Measurements from ENCODE around the gene CLCNKB. TPM values are rescaled to one million over a fixed set of nuclear protein-coding genes. Genes with fewer than 3 reads are reported as not detected.
A peak's percentile ranks its signal among the peaks of the same experiment; 100 is the strongest.
"Not testable (repeated sequence)": the region's sequence is repeated elsewhere in the genome, so short reads cannot be mapped to it uniquely, and the experiment has no call there.

Gene CLCNKB
- total and polyA plus RNA-seq, 3 donors from 2014 or later = 2.3 to 4.2 (median 3.7) TPM

DNA sequence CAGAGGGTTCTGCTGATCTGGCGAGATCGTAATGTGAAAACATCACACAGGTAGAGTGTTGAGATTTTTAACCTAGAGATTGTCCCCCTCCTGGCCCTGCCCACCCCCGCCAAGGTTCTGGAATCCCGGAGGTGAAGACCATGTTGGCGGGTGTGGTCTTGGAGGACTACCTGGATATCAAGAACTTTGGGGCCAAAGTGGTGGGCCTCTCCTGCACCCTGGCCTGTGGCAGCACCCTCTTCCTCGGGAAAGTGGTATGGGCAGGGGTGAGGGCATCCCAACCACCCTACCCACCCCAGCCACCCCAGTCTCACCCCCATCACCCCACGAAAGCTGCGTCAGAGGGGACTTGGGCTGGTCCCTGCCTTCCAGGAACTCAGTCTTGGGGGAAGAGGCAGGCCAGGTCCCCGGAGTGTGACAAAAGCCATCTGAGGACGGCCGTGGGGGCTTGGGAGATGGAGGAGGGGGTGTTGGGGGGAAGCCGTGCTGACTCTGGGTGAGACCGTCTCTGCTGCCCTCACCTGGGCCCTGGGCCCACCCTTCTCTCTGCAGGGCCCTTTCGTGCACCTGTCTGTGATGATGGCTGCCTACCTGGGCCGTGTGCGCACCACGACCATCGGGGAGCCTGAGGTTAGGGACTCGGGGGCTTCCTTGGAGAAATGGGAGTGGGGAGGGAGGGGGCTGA lies 4.4 kb downstream of the CLCNKB start:
- Histone ChIP-seq H3K4me1 (peaks cover 10% of the 10 kb centered on the region), H3K9me3 (no peaks in the 10 kb centered on the region), H3K27me3 (no peaks in the 10 kb centered on the region), H3K36me3 (ENCODE audit: low read depth, missing control alignments) (no peaks in the 10 kb centered on the region), H3K4me3 (no peak overlapping the region), H3K27ac (no peak overlapping the region)
- intact Hi-C loops (cut with DNase I; ENCODE audit: low total_unique reads) = no loop called here
- WGBS, 2 donors = 65 to 88% methylated on average over 12 to 18 of the region's 19 CpGs
- no peak for DNase-seq
- no peak for TF ChIP-seq POLR2A (IDR thresholded peaks at IDR 0.05)
- TF ChIP-seq, protein P1, sequence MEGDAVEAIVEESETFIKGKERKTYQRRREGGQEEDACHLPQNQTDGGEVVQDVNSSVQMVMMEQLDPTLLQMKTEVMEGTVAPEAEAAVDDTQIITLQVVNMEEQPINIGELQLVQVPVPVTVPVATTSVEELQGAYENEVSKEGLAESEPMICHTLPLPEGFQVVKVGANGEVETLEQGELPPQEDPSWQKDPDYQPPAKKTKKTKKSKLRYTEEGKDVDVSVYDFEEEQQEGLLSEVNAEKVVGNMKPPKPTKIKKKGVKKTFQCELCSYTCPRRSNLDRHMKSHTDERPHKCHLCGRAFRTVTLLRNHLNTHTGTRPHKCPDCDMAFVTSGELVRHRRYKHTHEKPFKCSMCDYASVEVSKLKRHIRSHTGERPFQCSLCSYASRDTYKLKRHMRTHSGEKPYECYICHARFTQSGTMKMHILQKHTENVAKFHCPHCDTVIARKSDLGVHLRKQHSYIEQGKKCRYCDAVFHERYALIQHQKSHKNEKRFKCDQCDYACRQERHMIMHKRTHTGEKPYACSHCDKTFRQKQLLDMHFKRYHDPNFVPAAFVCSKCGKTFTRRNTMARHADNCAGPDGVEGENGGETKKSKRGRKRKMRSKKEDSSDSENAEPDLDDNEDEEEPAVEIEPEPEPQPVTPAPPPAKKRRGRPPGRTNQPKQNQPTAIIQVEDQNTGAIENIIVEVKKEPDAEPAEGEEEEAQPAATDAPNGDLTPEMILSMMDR (IDR thresholded peaks at IDR 0.05) = no peak

DNA sequence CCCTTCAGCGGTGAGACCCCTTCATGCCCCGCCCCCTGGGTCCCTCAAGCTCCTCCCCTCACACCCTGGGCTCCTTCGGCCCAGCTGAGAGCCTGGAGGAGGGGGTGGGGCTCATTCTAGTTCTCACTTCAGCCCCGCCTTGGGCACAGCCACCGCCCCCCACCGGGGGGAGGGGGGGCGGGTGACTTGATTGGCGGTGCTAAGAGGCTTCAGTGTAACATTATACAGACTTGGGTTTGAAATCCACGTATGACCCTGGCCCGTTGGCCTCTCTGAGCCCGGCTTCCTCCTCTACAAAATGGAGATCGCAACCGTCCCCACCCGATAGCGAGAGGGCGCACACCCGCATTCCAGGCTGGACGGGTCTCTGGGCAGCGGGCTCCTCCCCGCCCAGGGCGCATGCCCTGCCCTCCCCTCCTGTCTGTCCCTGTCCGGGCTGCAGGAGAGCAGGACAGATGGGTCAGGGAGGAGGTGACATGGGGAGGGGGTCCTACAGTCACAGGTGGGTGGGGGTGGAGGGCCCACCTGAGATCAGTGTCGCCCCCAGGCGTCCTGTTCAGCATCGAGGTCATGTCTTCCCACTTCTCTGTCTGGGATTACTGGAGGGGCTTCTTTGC lies 5.1 kb downstream of the CLCNKB start:
- WGBS, 2 donors = 7 to 27% methylated on average over 3 to 17 of the region's 25 CpGs
- Histone ChIP-seq H3K27me3 (no peaks in the 10 kb centered on the region), H3K36me3 (ENCODE audit: low read depth, missing control alignments) (no peaks in the 10 kb centered on the region), H3K9me3 (no peaks in the 10 kb centered on the region), H3K4me3 (peak overlapping the region; percentile 18 to 31), H3K4me1 (peaks cover 6% of the 10 kb centered on the region), H3K27ac (no peak overlapping the region)
- TF ChIP-seq POLR2A (IDR thresholded peaks at IDR 0.05) = no peak
- TF ChIP-seq, protein P1 (IDR thresholded peaks at IDR 0.05) = no peak
- intact Hi-C loops (cut with DNase I; ENCODE audit: low total_unique reads) = no loop called here
- peak; percentile 53 for DNase-seq

DNA sequence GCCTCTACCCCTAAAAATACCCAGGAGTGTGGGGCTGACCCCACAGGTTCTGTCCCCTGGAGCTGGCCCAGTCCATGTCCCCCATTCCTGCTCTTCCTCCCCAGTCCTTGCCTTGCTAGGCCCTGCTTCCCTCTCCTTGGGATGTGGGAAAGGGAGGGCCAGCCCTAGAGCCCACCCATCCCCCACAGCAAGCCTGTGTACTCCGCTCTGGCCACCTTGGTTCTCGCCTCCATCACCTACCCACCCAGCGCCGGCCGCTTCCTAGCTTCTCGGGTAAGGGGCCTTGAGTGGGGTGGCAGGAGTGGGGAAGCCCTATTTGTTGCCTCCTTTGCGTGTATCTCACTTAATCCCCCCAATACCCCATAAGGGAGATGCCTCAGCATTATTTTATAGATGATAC lies 6.7 kb downstream of the CLCNKB start:
- Histone ChIP-seq H3K27ac (no peak overlapping the region), H3K4me1 (peaks cover 4% of the 10 kb centered on the region), H3K4me3 (no peak overlapping the region), H3K36me3 (ENCODE audit: low read depth, missing control alignments) (no peaks in the 10 kb centered on the region), H3K27me3 (no peaks in the 10 kb centered on the region), H3K9me3 (no peaks in the 10 kb centered on the region)
- WGBS, 2 donors = 89 to 96% methylated on average over 7 of the region's 7 CpGs
- intact Hi-C loops (cut with DNase I; ENCODE audit: low total_unique reads) = no loop called here
- no peak for TF ChIP-seq POLR2A (IDR thresholded peaks at IDR 0.05)
- TF ChIP-seq, protein P1 (IDR thresholded peaks at IDR 0.05) = no peak
- no peak for DNase-seq

DNA sequence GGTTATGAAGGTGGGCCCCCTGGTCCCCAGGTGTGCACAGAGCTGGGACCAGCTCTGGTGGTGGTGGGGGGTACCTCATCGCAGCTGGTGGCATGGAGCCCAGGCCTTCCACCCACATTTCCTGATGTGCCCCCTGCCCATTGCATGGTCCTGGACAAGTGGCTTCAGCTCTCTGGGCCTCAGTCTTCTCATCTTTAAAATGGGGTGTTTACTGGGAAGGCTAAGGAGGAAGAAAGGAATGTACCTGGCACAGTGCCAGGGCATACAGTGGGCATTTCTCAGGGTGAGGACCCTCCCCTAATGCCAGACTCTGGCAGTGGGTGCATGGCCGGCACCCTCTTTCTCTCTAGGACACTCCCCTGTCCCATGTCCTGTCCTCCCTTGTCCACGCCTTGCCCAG lies 7.5 kb downstream of the CLCNKB start:
- no peak for DNase-seq
- Histone ChIP-seq H3K9me3 (no peaks in the 10 kb centered on the region), H3K27ac (no peak overlapping the region), H3K4me3 (no peak overlapping the region), H3K36me3 (ENCODE audit: low read depth, missing control alignments) (no peaks in the 10 kb centered on the region), H3K4me1 (peaks cover 4% of the 10 kb centered on the region), H3K27me3 (no peaks in the 10 kb centered on the region)
- intact Hi-C loops (cut with DNase I; ENCODE audit: low total_unique reads) = no loop called here
- 94% methylated on average over 3 of the region's 3 CpGs for WGBS, 2 donors
- TF ChIP-seq POLR2A (IDR thresholded peaks at IDR 0.05) = no peak

DNA sequence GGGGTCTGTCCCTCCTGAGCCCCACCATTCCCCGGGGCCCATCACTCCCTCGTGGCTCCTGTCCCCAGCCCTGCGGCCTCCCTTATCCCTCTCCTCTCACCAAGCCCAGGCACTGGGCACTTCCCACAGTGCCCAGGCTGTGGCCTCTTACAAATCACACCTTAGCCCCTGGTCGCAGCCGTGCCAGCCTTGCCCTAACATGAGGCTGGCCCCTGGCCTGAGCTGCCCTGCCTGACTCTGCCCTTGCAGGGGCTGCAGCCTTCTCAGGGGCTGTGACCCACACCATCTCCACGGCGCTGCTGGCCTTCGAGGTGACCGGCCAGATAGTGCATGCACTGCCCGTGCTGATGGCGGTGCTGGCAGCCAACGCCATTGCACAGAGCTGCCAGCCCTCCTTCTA lies 8.4 kb downstream of the CLCNKB start:
- 77 to 79% methylated on average over 12 of the region's 12 CpGs for WGBS, 2 donors
- DNase-seq; H3K4me3 ChIP-seq; H3K27ac ChIP-seq; H3K36me3 ChIP-seq (ENCODE audit: low read depth, missing control alignments); H3K9me3 ChIP-seq; intact Hi-C loops (cut with DNase I; ENCODE audit: low total_unique reads); H3K4me1 ChIP-seq; H3K27me3 ChIP-seq: not testable (repeated sequence)

All from testis (tissue), 3 donors.